ENCODE results near the gene KLK10.
"Not testable (repeated sequence)": the region's sequence is repeated elsewhere in the genome, so short reads cannot be mapped to it uniquely, and the experiment has no call there.

The KLK10 gene

GRCh38 chr19:51001515-51001914, 18.0 kb downstream of the KLK10 start, which contains the start of gene KLK8:
TSS of gene KLK8 (minus strand) at chr19:51001604. CDS start at chr19:51001167, 437 bp downstream.
- no peak for DNase-seq (ENCODE audit: low read depth)

- DNase-seq (ENCODE audit: low read depth): no peak
Observed at GRCh38 chr19:51000981-51001380, 18.5 kb downstream of the KLK10 start.

- DNase-seq (ENCODE audit: low read depth): no peak
Observed at GRCh38 chr19:51000426-51000825, 19.1 kb downstream of the KLK10 start.

GRCh38 chr19:50998686-50999085, 20.8 kb downstream of the KLK10 start:
- no peak for DNase-seq (ENCODE audit: low read depth)

- DNase-seq (ENCODE audit: low read depth): no peak
Observed at GRCh38 chr19:50998061-50998460, 21.4 kb downstream of the KLK10 start.

GRCh38 chr19:50994129-50994528, 25.4 kb downstream of the KLK10 start:
- no peak for DNase-seq (ENCODE audit: low read depth)

GRCh38 chr19:50992666-50993035, 26.9 kb downstream of the KLK10 start:
- no peak for DNase-seq (ENCODE audit: low read depth)

- DNase-seq (ENCODE audit: low read depth): not testable (repeated sequence)
Observed at GRCh38 chr19:50984416-50984815, 35.1 kb downstream of the KLK10 start.

GRCh38 chr19:50983625-50984292, 35.8 kb downstream of the KLK10 start, which contains the start of gene KLK7:
TSS of gene KLK7 (minus strand) at chr19:50983917. CDS start at chr19:50982399, 1,518 bp downstream.
- no peak for DNase-seq (ENCODE audit: low read depth)

- DNase-seq (ENCODE audit: low read depth): no peak
Observed at GRCh38 chr19:50982186-50982585, 37.3 kb downstream of the KLK10 start.

- no peak for DNase-seq (ENCODE audit: low read depth)
Observed at GRCh38 chr19:50981587-50982146, 37.8 kb downstream of the KLK10 start.

- no peak for DNase-seq (ENCODE audit: low read depth)
Observed at GRCh38 chr19:50980208-50980607, 39.3 kb downstream of the KLK10 start.

GRCh38 chr19:50979758-50980157, 39.8 kb downstream of the KLK10 start:
- DNase-seq (ENCODE audit: low read depth): no peak

GRCh38 chr19:50978772-50979390, 40.6 kb downstream of the KLK10 start:
- DNase-seq (ENCODE audit: low read depth): no peak

- DNase-seq (ENCODE audit: low read depth): no peak
Observed at GRCh38 chr19:50977626-50978025, 41.9 kb downstream of the KLK10 start.

GRCh38 chr19:50975766-50976165, 43.7 kb downstream of the KLK10 start:
- no peak for DNase-seq (ENCODE audit: low read depth)

- no peak for DNase-seq (ENCODE audit: low read depth)
Observed at GRCh38 chr19:50974702-50975556, 44.6 kb downstream of the KLK10 start.

GRCh38 chr19:50972795-50973376, 46.6 kb downstream of the KLK10 start:
- DNase-seq (ENCODE audit: low read depth): no peak

GRCh38 chr19:50969810-50970209, 49.7 kb downstream of the KLK10 start:
- not testable (repeated sequence) for DNase-seq (ENCODE audit: low read depth)

- no peak for DNase-seq (ENCODE audit: low read depth)
Observed at GRCh38 chr19:50969413-50969760, 50.1 kb downstream of the KLK10 start, which contains the start of gene KLK6. TSS of gene KLK6 (minus strand) at chr19:50969591. CDS start at chr19:50968104, 1,487 bp downstream.

- DNase-seq (ENCODE audit: low read depth): no peak
Observed at GRCh38 chr19:50968716-50969412, 50.6 kb downstream of the KLK10 start.
